Lung (tissue), 12 donors: ENCODE data around the gene CLCNKA. TPM values are rescaled to one million over a fixed set of nuclear protein-coding genes. Genes with fewer than 3 reads are reported as not detected.
"Not testable (repeated sequence)": the region's sequence is repeated elsewhere in the genome, so short reads cannot be mapped to it uniquely, and the experiment has no call there.

Experiments
- ATAC-seq: fragments of 200-7000 bp; cut with Tn5 transposase; one replicate; pipeline ENCODE4 v1.9.1; 2020; ENCODE audit warnings: moderate number of reproducible peaks; ENCODE audit not compliant: insufficient read depth, low FRiP score
- DNase-seq, 3 donors: peaks; one replicate each; pipeline ENCODE4 v3.0.0-alpha.2; 2013 to 2017
- H3K27ac ChIP-seq, 2 donors: one replicate each; pipeline ENCODE4 v1.5.1; 2013; ENCODE audit warnings: mild to moderate bottlenecking in 2 of 2, moderate library complexity in 2 of 2, control low read depth in 1 of 2, inconsistent platforms in 1 of 2, low read depth in 1 of 2, low read length in 1 of 2
- H3K27me3 ChIP-seq, 3 donors: one replicate each; pipeline ENCODE4 v1.5.1; 2013; ENCODE audit warnings: low read length in 2 of 3; ENCODE audit not compliant: control insufficient read depth in 3 of 3, insufficient read depth in 3 of 3
- H3K36me3 ChIP-seq, 4 donors: one replicate each; pipeline ENCODE4 v1.5.1; 2013; ENCODE audit warnings: low read length in 4 of 4, mild to moderate bottlenecking in 1 of 4, moderate library complexity in 1 of 4; ENCODE audit not compliant: control insufficient read depth in 4 of 4, insufficient read depth in 4 of 4
- H3K4me1 ChIP-seq, 5 donors: one replicate each; pipeline ENCODE4 v1.5.1; 2013; ENCODE audit warnings: low read length in 5 of 5, mild to moderate bottlenecking in 2 of 5, moderate library complexity in 1 of 5; ENCODE audit not compliant: control insufficient read depth in 5 of 5, insufficient read depth in 5 of 5
- H3K4me3 ChIP-seq: one replicate; pipeline ENCODE4 v1.5.1; 2013; ENCODE audit warnings: mild to moderate bottlenecking, control low read depth, moderate library complexity
- H3K9ac ChIP-seq, 2 donors: one replicate each; pipeline ENCODE4 v1.5.1; 2013; ENCODE audit warnings: low read length in 2 of 2, control low read depth in 1 of 2; ENCODE audit not compliant: insufficient read depth in 1 of 2
- H3K9me3 ChIP-seq, 4 donors: one replicate each; pipeline ENCODE4 v1.5.1; 2013; ENCODE audit warnings: low read length in 3 of 4, mild to moderate bottlenecking in 1 of 4, moderate library complexity in 1 of 4; ENCODE audit not compliant: control insufficient read depth in 4 of 4, insufficient read depth in 3 of 4
- WGBS, 2 donors: extraction: QIAGEN DNeasy Blood & Tissue Kit; methylation state at CpG; one replicate each; pipeline ENCODE4 v1.1.7; 2013; 5-methylcytosine and 5-hydroxymethylcytosine counted together
- polyA plus RNA-seq, 2 donors: library from polyadenylated mRNA; stranded (reverse); fragments of 200-250 nt; gene quantifications; one replicate each; pipeline ENCODE4 v1.2.1, GENCODE V29; 2013
- total RNA-seq, 2 donors: library from RNA; depleted of rRNA in 1 of 2; stranded (reverse); fragments of >200 nt in 1 of 2; gene quantifications; one replicate each; pipeline ENCODE4 v1.2.1, GENCODE V29; 2014 to 2021
- TF ChIP-seq, protein P1 (sequence below): IDR thresholded peaks from 2 replicates; pipeline ENCODE4 v1.5.1; 2012; ENCODE audit warnings: mild to moderate bottlenecking; ENCODE audit errors: control extremely low read depth, extremely low read depth
- donor health status: control.
- donor health status: control.
- donor health status: Bipolar disorder and iron deficiency.
- donor health status: healthy.
- donor health status: DM: yes; HTN: yes; CAD: no.

Gene CLCNKA
- total and polyA plus RNA-seq, 4 donors = 0.10 to 1.3 (median 0.17) TPM; not detected in 1

DNA sequence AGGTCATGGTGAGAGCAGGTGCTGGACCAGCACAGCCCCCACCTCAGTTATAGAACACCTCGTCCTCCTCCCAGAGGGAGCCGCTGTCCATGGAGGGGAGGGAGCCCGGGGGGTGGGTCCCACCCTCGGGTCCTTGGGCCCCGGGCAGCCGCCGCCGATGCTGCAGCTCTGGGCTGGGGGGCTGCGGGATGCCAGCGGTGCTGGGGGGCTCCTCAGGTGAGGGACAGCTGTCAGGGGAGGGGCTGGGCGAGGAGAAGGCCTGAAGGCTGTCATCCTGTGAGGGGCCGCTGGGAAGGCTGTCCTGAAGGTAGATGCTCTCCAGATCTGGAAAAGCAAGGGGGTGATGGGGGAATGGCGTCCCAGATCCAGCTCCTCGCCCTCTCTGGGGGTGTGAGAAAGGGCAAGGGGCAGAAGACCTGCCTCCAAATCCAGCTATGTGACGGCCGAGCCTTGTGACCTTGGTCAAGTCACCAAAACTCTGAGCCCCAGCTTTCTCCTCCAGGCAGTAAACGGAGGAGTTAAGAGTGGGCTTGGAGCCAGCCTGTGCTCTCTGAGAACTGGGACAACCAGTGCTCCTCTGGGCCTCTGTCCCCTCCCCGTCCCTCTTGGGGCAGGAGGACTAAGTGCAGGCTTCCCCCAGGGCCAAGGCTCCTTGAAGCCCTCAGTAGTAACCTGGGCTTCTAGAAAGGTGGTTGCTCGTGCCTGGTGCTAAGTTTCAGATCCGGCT is 36.7 kb downstream of the CLCNKA start:
- not testable (repeated sequence) for ATAC-seq, H3K9ac ChIP-seq, DNase-seq, H3K4me1 ChIP-seq, H3K27me3 ChIP-seq, H3K27ac ChIP-seq, H3K9me3 ChIP-seq, H3K36me3 ChIP-seq, H3K4me3 ChIP-seq
- 78 to 81% methylated on average over 16 to 17 of the region's 20 CpGs for WGBS, 2 donors

DNA sequence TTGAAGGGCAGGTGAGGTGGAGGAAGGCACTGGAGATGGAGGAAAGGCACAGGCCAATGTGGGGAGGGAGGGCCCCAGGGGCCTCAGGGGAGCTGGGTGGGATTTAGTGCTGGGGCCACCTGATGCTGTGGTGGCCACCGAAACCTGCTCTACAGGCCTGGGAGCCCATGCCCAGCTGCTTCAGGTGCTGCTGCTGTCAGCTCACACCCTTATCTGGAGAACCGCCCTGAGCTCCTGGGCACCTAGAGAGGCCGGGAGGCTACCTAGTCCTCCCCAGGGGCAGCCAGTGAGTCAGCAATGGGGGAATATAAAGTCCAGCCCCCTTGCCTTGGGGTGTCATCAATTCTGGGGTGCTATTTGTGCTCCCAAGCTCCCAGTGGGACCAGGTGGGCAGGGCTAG is 39.4 kb downstream of the CLCNKA start:
- H3K9me3 ChIP-seq = no peaks in the 10 kb centered on the region
- no peaks in the 10 kb centered on the region for H3K27me3 ChIP-seq
- 82 to 84% methylated on average over 3 of the region's 3 CpGs for WGBS, 2 donors
- TF ChIP-seq, protein P1, sequence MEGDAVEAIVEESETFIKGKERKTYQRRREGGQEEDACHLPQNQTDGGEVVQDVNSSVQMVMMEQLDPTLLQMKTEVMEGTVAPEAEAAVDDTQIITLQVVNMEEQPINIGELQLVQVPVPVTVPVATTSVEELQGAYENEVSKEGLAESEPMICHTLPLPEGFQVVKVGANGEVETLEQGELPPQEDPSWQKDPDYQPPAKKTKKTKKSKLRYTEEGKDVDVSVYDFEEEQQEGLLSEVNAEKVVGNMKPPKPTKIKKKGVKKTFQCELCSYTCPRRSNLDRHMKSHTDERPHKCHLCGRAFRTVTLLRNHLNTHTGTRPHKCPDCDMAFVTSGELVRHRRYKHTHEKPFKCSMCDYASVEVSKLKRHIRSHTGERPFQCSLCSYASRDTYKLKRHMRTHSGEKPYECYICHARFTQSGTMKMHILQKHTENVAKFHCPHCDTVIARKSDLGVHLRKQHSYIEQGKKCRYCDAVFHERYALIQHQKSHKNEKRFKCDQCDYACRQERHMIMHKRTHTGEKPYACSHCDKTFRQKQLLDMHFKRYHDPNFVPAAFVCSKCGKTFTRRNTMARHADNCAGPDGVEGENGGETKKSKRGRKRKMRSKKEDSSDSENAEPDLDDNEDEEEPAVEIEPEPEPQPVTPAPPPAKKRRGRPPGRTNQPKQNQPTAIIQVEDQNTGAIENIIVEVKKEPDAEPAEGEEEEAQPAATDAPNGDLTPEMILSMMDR = no peak
- H3K9ac ChIP-seq = no peak overlapping the region
- ATAC-seq (no peak), DNase-seq (peak in 1 of 3 donors; percentile 42)
- no peak overlapping the region for H3K27ac ChIP-seq
- H3K4me1 ChIP-seq = peaks cover 0 to 6% (median 1%) of the 10 kb centered on the region in 5 donors
- H3K36me3 ChIP-seq = no peaks in the 10 kb centered on the region
- H3K4me3 ChIP-seq = no peak overlapping the region

DNA sequence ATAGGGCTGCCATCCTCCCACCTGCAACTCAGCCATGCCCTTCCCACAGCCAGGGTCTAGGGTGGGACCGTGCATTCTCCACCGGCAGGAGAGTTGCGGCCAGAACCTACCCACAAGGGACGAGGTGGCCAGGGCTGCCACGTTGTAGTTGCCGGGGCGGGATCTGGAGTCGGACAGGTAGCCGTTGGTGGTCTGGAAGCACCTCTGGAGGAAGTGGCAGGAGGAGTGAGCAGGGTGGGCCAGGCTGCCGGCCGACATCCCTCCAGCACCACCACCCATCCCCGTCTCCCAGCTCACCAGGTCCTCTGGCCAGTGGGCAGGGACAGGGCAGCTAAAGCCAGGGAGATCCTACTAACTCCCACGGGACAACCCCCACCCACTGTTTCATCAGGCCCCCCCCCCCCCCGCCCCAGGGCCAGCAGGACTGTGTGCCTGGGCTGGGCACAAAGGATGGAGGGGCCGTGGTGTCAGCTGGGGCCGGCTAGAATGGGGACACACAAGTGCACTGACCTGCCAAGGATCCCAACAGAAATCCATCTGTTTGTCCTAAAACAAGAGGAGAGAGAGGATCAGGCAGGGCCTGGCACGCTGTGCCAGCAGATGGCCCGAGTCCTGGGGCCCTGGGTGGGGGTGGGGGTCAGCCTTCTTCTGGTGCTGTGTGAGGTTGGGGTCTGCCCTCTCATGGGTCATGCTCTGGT is 40.3 kb downstream of the CLCNKA start:
- not testable (repeated sequence) for H3K27me3 ChIP-seq, H3K4me3 ChIP-seq, ATAC-seq, H3K27ac ChIP-seq, H3K4me1 ChIP-seq, DNase-seq, H3K9ac ChIP-seq, H3K9me3 ChIP-seq, H3K36me3 ChIP-seq
- 76 to 89% methylated on average over 17 to 18 of the region's 18 CpGs for WGBS, 2 donors

DNA sequence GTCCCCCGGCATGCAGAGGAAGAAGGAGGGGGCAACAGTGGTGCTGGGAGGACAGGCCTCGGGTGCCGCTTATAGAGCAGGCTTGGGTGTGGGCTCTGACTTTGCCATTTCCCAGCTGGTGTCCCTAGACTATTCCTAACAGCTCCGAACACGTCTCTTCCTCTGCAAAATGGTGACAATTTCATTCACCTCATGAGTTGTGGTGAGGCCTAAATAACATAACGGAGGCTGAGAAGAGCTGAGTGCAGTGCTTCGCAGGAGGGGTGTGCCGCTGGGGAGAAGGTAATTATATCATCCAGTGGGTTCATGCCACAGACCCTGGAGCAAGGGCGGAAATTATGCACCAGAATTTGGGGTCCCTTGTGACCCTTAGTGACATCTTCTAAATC is 40.8 kb downstream of the CLCNKA start:
- H3K9me3 ChIP-seq, H3K4me3 ChIP-seq, H3K9ac ChIP-seq, H3K27ac ChIP-seq, DNase-seq, H3K27me3 ChIP-seq, H3K4me1 ChIP-seq, H3K36me3 ChIP-seq, ATAC-seq: not testable (repeated sequence)
- 92 to 93% methylated on average over 9 of the region's 9 CpGs for WGBS, 2 donors

DNA sequence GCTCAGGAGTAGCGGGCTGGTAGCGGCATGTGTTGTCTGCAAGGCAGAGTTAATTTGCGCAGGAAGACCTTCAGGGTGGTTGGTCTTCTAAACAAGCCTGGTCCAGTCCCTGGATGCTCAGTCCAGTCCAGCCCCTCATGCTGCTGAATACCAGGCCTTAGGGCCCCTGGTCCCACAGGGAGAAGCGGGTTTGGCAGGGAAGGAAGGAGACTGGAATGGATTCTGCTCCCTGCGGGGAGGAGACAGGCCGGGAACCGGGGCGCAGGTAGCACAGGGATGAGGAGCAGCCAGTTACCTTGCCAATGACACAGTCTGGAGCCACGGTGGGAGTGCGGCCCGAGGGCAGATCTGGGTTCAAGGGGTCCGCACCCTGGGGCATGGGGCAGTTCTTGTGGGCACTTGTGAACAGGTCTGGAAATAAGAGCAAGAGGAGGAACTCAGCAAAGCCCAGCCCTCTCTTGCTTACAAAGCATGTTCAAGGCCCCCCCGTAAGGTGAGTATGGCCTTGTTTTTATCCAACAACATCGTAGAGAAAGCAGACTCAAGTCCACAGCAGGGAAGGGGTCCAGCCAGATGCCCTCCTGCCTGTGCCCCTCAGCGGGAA is 41.5 kb downstream of the CLCNKA start:
- no peak for ATAC-seq
- TF ChIP-seq, protein P1 = no peak
- Histone ChIP-seq H3K36me3 (no peaks in the 10 kb centered on the region), H3K4me3 (no peak overlapping the region), H3K27me3 (no peaks in the 10 kb centered on the region), H3K9me3 (no peaks in the 10 kb centered on the region), H3K27ac (no peak overlapping the region), H3K4me1 (peaks cover 0 to 6% (median 1%) of the 10 kb centered on the region in 5 donors), H3K9ac (no peak overlapping the region)
- DNase-seq = no peak
- 92 to 95% methylated on average over 15 of the region's 15 CpGs for WGBS, 2 donors
